Measurements from ENCODE around the gene CENPN.

The CENPN gene

DNA sequence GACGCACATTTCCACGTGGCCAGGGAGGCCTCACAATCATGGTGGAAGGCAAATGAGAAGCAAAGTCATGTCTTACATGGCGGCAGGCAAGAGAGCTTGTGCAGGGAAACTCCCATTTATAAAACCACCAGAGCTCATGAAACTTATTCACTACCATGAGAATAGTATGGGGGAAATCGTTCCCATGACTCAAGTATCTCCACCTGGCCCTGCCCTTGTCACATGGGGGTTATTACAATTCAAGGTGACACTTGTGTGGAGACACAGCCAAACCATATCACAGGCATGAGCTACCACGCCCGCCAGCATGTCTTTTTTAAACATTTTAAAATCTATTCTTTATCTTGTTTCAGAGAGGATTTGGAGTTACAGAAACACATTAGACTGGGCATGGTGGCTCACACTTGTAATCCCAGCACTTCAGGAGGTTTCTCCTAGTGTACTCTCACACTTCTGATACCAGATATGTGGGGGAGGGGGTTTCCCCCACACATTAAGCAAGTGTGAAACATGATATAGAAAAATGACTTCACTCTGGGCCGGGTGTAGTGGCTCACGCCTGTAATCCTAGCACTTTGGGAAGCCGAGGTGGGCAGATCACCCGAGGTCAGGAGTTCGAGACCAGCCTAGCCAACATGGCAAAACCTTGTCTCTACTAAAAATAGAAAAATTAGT, 23.1 kb downstream of the CENPN start:
- DNase-seq (ENCODE audit: low read depth, low spot score): no peak

DNA sequence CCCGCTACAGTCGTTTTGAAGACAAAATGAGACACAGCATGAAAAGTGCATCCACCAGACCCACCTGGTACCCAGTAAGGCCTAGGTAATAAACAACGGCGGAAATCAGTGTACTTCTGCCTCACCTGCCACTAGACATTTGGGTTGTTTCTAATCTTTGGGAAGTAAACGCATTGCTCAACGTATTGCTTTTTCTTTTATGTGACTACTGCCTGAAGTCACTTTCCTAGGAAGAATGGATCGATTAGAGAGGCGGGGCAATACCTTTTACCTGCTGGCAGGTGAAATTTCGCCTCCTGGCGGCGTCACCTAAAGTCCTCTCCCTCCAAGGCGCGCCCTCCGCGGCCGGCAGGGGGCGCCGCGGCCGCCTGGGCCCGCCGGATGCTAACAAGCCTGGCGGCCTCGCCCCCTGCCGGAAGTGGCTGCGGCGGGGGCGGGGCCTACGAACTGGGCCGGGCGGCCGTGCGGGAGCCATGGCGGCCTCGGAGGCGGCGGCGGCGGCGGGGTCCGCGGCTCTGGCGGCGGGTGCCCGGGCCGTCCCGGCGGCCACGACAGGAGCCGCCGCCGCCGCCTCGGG, 28.5 kb downstream of the CENPN start, which contains the start of gene ATMIN:
TSS of gene ATMIN (plus strand) at position 445 of the 577 bp plus-strand sequence. CDS start at position 474, 29 bp downstream.
- DNase-seq (ENCODE audit: low read depth, low spot score): no peak

DNA sequence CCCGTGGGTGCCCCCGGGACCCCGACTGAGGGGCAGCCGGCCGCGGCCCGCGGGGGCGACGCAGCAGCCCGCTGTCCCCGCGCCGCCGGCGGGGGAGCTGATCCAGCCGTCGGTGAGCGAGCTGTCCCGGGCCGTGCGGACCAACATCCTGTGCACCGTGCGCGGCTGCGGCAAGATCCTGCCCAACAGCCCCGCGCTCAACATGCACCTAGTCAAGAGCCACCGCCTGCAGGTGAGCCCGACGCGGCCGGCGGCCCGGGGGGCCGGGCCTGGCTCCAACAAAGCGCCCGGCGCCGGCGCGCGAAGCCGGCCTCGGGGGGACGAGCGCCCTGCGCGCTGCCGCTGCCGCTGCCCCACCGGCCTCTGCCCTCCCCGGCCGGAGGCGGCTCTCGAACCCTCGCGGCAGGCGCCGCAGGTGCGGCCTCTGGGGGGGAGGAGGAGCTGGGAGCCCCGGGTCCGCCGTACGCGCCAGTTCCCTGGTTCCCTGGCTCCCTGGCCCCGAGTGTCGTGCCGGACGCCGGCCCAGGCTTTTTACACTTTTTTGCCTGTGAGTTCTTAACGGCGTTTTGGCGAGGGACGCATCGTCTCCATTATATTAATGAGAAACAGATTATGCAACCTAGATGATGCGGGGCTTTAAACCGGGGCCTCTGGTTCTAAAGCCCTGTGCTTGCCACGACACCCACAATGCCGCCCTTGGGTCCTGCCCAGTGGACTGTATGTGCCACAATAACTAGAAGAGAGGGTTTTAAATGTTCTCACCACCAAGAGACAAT, 29.1 kb downstream of the CENPN start:
- DNase-seq (ENCODE audit: low read depth, low spot score): no peak

DNA sequence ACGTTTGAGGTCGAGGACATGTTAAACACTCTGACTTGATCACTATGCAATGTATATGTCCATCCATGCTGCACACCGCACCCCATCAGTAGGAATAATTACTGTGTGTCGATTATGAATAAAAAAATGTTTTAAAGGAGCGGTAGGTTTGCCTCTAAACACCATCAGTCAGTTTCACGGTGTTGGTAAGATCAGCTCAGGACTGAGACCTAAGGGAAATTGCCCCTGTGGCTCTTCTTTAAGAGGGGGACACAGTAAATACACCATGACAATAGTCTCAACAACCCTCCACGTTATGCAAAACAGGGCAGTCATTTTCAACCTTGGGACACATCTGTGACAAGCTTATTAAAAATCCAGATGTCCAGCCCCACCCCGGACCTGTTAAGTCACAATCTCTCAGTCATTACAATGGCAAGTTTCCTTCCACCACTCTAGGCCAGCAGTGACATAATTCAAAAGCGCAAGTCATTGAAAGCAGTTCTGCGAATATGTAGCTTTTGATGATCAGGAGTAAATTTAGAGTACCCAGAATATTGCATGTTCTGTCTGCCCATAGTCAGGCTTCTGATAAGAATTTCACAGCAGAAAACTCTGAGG, 29.8 kb downstream of the CENPN start:
- no peak for DNase-seq (ENCODE audit: low read depth, low spot score)

DNA sequence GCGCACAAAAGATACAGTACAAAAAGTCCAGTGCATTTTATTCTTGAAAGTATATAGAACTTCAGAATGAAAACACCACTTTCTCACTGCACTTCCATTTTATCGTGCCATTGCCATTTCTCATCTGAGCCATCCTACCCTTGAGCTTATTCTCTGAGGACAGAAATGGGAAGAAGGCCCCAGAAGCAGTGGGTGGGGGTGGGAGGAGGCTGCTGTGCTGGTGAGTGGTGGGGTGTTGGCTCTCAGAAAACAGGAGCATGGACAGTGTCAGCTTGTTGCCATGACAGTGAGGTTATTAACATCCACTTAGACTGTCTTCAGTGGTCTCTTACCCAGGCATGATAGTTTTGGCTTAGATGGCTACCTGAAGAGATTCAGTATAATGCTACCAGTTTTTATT, 33.1 kb downstream of the CENPN start:
- no peak for DNase-seq (ENCODE audit: low read depth, low spot score)

DNA sequence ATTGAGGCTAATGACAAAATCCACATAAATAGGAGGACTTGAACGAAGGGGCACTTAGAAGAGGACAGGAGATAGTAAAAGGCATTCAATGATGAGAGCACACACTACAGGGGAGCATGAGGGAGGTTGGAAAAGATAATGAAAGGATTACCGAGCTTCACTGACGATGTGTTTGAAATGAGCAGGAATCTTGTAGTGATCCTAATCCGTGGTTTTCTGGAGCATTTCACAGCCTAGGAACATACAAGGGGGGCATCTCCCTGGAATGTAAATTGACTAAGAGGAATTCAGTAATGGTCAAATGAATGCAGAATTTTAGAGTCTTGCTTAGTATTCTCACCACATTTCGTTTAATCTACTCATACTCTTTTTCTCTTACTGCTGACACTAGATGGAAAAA, 33.8 kb downstream of the CENPN start:
- no peak for DNase-seq (ENCODE audit: low read depth, low spot score)

DNA sequence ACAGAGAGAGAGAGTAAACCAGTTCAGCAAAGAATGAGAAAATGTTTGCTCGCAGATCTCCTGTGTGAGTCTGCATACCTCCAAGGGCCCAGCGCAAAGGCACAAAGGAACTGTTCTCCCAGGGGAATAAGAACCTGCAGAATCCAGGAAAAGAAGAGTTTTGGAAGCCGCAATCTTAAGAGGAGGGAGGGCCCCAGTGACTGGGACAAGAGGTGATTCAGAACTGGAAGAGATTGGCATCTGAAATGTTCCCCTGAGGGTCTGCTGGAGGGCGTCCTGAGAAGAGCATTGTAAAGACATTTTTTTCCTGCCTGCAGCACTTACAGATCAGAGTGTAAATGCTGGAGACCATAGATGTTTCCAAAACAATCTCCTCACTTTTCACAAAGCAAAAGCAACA, 34.7 kb downstream of the CENPN start:
- no peak for DNase-seq (ENCODE audit: low read depth, low spot score)

DNA sequence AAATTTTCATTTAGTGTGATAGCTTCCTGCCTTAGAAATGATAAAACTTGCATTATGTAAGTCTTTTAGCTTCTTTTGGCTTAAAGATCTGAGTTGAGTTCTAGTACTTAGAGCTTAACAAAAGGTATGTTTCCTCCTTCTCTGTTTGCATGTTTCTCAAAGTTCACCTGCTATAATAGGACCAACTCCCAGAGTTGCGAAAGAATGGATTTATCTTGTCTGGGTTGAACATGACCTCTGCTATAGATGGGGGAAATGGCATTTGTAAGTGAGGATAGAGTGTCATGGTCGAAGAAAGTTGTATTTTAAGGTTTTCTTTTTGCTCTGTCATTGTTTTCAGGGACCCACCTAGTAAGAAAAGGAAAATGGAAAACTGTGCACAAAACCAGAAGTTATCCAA, 35.8 kb downstream of the CENPN start:
- DNase-seq (ENCODE audit: low read depth, low spot score): no peak

DNA sequence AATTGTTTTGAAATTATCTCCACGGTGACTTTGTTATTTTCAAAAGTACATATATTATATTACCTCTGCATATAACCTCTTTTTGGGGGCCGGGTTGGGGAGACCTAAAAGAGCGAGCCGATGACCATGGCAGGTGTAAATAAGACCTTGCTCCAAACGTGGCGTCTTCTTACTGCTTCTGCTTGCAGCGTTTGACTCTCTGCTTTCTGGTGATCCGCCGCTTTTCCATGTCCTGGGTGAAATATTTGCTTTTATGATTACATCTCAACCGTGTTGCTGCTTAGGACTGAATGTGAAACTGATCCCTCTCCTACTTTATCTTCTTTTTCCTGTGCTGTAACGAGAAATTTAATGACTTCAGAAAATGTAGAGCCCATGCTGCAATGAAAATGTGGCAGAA, 46.7 kb downstream of the CENPN start:
- no peak for DNase-seq (ENCODE audit: low read depth, low spot score)

DNA sequence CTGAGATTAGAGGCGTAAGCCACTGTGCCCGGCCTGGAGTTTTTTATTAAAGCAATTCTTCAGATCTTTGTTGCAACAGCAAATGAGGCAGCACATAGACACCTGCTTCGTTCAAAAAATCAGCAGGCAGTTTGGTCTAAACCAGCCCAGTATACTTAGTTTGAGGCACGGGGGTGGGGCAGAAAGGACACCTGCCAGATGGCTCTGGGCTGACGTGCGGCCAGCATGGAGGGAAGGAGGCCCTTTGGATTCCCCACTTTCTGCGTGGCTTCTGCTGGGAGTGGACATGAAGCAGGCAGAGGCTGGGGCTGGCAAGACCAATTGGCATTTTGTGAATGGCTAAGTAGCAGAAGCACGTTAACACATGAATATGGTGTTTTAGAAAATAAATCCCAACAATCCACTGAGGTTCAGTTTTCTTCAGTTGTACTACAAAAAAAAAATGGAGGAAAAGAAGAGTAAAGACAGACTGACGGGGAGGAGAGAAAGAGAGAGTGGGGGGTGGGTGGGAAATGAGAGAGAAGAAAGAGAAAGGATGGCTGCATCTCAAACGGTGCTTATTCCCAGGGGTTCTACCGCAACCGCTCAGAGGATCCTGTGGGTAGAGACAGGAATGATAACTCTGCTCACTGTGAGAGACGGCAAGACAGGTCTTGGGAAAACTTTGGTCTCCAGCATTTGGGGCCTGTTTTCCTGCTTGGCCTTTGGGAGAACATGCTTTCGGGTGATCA, 53.7 kb downstream of the CENPN start:
- DNase-seq (ENCODE audit: low read depth, low spot score): no peak

DNA sequence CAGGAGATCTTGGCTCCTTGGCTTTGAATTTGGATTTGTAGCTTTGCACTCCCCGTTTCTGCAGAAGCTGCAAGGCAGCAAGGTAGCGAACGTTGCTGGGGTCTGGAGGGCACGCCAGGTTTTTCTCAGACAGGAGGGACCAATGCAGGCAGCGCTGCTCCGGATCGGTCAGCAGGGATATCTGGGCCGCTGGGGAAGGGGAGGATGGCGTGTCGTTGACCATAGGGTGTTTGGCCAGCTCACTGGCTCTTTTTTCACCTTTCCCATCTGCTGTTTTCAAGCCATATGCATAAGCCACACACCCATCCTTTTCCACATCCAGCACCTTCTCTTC, 54.3 kb downstream of the CENPN start:
- no peak for DNase-seq (ENCODE audit: low read depth, low spot score)

DNA sequence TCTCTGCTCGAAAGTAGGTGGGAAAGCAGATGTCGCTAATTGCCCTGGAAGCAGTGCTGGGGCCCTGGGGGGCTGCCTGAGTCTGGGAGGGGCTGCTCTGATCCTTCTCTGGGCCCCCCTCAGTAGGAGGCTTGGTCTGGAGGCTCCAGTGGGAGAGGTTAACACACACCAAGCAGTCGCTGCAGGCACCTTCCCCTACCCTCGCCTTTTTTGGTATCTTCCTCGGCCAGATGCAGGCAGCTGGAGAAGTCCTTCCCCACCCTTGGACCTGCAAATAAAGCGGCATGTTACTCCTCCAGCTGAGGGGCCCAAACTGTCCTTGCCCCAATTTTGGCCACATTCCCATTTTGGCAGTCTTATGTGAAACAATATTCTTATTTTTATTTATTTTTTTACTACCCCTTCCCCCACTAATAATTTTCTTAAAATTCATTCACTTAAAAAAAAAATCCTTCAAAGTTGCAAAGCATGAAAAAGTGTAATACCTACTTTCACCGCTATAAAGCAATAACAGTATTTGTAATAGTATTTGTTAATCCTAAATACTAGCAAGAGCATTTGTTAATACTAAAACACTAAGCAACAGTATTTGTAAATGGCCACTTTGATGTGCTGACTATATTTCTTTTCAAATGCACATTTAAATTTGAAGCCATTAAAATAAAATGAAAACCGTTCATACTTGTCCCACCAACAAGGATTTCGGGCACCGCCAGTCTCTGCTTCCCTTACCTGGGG, 55.0 kb downstream of the CENPN start:
- no peak for DNase-seq (ENCODE audit: low read depth, low spot score)

DNA sequence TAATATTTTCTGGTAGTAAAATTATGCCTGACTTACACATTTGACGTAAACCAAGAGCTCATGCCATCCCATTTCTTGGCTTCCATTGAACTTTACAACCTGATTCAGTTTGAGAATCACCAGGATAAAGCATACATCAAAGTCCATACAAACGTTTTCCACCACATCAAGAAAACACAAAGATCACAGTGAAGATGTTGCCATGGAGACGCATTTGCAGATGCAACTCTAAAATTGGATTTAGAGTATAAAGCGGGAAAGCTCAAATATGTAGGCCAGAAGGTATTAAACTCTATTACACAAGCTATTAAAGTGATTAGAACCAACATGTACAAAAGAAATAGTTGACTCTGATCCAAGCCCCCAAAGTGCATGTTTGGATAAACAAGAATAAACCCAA, 59.7 kb downstream of the CENPN start:
- no peak for DNase-seq (ENCODE audit: low read depth, low spot score)

DNA sequence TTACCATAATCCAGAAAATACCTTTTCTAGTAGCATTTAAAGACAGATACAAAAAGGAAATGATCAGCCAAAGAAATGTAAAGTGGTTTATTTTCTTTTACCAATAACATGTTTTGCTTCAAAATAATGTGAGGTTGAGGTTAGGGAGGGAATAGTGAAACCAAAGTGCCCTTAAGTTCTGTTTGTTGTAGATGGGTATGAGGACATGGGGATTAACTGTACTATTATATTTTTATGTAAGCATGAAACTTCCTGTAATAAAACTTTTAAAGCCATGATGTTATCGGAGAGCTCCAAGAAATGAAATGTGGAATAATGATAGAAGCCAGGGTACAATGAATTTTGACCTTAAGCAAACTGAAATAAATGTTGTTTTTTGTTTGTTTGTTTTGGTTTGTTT, 60.2 kb downstream of the CENPN start:
- DNase-seq (ENCODE audit: low read depth, low spot score): no peak

DNA sequence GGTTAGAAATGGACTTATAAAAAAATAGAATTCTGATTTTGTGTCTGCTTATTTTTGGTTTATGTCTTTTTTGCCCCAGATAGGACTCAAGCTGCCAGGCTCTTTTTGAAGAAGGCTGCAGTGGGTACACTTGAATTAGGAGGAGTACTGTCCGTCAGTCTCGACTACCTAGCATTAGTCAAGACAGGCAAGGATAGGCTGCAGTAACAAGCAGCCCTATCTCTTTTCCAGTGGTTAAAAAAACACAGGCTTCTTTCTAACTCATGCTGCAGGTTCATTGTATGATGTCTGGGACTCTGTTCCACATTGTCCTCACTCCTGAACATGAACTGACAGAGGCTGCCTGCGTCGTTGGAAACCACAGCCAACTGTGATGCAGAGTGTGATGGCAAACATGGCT, 62.0 kb downstream of the CENPN start:
- DNase-seq (ENCODE audit: low read depth, low spot score): no peak

DNA sequence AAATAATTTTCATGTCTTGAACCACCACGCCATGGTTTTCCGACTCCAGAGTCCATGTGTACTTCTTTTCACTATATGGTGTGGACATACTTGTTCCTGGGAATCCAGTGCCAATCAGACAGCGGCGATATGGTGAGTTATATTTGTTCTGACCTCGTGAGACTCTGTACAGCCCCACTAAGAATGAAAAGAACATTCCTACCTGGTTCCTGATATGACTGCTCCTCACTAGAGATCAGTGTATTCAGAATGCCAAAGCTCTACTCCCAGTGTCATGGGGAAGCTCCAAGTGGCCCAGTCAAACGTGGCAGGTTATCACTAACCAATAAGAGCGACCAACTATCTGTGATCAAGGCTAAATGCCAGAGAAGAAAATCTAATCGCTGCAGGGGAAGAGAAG, 64.0 kb downstream of the CENPN start:
- no peak for DNase-seq (ENCODE audit: low read depth, low spot score)

DNA sequence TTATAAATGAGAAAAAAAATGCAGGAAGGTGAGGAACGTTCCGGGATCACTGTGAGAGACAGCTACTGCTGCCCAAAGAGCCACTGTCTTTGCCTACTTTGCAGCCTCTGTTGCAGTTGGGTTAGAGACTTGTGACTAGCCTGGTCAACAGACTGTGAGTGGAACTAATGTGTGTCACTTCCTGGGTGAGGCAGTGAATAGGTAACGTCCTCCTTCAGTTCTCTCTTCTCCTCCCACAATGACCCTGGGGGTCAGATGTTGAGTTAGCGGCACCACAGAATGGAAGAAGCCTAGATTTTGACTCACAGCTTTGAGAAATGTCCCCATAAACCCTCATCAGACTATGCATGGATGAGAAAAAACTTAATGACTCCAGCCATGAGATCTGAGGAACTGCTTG, 64.8 kb downstream of the CENPN start:
- no peak for DNase-seq (ENCODE audit: low read depth, low spot score)

DNA sequence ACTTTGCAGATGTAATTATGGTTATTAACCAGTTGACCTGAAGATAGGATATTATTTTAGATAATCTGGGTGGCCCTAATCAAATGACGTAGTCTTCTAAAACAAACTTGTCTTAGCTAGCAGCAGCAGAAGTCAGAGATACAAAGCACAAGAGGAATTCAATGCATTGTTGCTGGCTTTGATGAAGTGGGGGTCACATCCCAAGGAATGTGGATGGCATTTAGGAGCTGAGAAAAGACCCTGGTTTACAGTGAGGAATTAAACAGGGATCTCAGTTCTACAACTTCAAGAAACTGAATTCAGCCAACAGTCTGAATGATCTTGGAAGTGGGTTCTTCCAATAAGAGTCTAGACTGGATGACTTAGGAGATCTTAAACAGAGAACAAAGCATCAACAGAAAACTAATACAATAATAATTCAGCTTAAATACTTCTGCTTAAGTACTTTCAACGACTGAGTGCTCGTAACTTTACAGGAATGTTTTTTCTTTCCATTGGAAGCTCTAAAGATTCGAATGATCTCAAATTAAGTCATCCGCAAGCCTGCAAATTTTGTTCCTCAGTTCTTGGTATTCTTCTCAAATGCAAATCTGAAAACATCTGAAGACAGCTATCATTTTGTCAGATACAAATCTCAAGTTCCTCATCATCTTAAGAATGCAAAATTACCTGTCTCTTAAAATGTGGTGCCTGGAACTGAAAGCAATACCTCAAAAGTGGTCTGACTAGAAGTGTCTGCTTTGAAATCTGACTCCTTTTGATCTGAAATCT, 66.7 kb downstream of the CENPN start:
- DNase-seq (ENCODE audit: low read depth, low spot score): no peak

DNA sequence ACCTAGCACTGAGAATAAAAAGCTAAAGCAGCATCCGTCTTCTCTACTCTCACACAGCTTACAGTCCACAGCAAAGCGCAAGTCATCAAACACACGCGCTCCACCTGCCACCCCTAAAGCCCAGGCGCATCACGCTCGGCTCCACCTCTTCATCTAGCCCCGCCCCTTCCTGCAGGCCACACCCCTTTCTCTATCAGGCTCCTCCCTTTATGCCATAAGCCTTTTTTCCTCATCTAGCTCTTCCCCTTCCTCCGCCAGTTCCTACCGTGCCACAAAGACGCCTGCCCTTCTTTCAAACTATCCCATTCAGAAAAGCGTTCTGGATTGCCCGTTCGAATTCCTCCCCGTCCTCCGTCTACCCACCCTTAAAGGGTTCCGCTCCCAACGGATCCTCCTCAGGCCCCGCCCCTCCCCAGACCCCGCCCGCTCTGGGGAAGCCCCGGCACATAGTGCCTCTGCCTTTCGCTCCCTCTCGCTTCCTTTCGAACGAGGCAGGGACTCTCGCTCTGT, 69.6 kb downstream of the CENPN start:
- no peak for DNase-seq (ENCODE audit: low read depth, low spot score)

Data from brain pericyte (primary cell).